ENCODE data around the gene IFI27L1. TPM values are rescaled to one million over a fixed set of nuclear protein-coding genes. Genes with fewer than 3 reads are reported as not detected.

The IFI27L1 gene
- total RNA-seq, 1 donor from 2014 or later: 5.0 TPM

GRCh38 chr14:94113908-94114588, 32.9 kb downstream of the IFI27L1 start:
- no peak for DNase-seq

- no peak for DNase-seq
These were observed 33.5 kb downstream of the IFI27L1 start for GRCh38 chr14:94114589-94115057.

GRCh38 chr14:94115058-94115591, 34.0 kb downstream of the IFI27L1 start:
- peak; percentile 56 for DNase-seq

- no peak for DNase-seq
These were observed 34.5 kb downstream of the IFI27L1 start for GRCh38 chr14:94115631-94116030.

- no peak for DNase-seq
These were observed 35.6 kb downstream of the IFI27L1 start for GRCh38 chr14:94116701-94117100.

GRCh38 chr14:94117856-94118255, 36.7 kb downstream of the IFI27L1 start:
- no peak for DNase-seq

GRCh38 chr14:94119071-94119470, 38.0 kb downstream of the IFI27L1 start:
- DNase-seq: no peak

GRCh38 chr14:94120667-94121340, 39.7 kb downstream of the IFI27L1 start:
- DNase-seq: no peak

- DNase-seq: no peak
These were observed 40.4 kb downstream of the IFI27L1 start for GRCh38 chr14:94121485-94121884.

GRCh38 chr14:94122438-94122837, 41.3 kb downstream of the IFI27L1 start:
- no peak for DNase-seq

- DNase-seq: no peak
These were observed 42.2 kb downstream of the IFI27L1 start for GRCh38 chr14:94123296-94123695.

- DNase-seq: no peak
These were observed 42.8 kb downstream of the IFI27L1 start for GRCh38 chr14:94123868-94124267.

GRCh38 chr14:94124582-94125377, 43.7 kb downstream of the IFI27L1 start:
- DNase-seq: no peak

GRCh38 chr14:94125659-94126418, 44.7 kb downstream of the IFI27L1 start:
- no peak for DNase-seq

- DNase-seq: no peak
These were observed 45.2 kb downstream of the IFI27L1 start for GRCh38 chr14:94126419-94126677.

GRCh38 chr14:94126800-94127199, 45.7 kb downstream of the IFI27L1 start:
- DNase-seq: no peak

- DNase-seq: no peak
These were observed 46.2 kb downstream of the IFI27L1 start for GRCh38 chr14:94127330-94127729.

GRCh38 chr14:94128216-94128839, 47.2 kb downstream of the IFI27L1 start:
- DNase-seq: no peak

- peak; percentile 87 for DNase-seq
These were observed 48.1 kb downstream of the IFI27L1 start, which contains the start of gene IFI27L2 for GRCh38 chr14:94129111-94129757. Gene IFI27L2 (minus strand): TSS chr14:94129604. CDS start chr14:94129564, 40 bp downstream.

GRCh38 chr14:94129758-94130414, 48.8 kb downstream of the IFI27L1 start:
- peak; percentile 67 for DNase-seq
